Astrocyte of the cerebellum (primary cell): ENCODE measurements around the gene ROR1.

ENCODE experiments used
- DNase-seq: peaks from one replicate; pipeline ENCODE4 v3.0.0-alpha.2; 2011; ENCODE audit warnings: low read depth
- H3K4me3 ChIP-seq: 2 replicates; pipeline ENCODE4 v1.5.1; 2011; ENCODE audit warnings: mild to moderate bottlenecking, low read depth, low read length, moderate library complexity
- CTCF ChIP-seq: IDR thresholded peaks from 2 replicates; pipeline ENCODE4 v1.5.1; 2012; ENCODE audit warnings: low read length, low read depth, moderate library complexity, mild to moderate bottlenecking; ENCODE audit errors: missing control alignments
- in situ Hi-C: cut with HindIII; loops from 2 replicates; pipeline ENCODE4 v1.10.0; 2017; ENCODE audit warnings: low sequenced_read_pairs

ROR1 gene

DNA sequence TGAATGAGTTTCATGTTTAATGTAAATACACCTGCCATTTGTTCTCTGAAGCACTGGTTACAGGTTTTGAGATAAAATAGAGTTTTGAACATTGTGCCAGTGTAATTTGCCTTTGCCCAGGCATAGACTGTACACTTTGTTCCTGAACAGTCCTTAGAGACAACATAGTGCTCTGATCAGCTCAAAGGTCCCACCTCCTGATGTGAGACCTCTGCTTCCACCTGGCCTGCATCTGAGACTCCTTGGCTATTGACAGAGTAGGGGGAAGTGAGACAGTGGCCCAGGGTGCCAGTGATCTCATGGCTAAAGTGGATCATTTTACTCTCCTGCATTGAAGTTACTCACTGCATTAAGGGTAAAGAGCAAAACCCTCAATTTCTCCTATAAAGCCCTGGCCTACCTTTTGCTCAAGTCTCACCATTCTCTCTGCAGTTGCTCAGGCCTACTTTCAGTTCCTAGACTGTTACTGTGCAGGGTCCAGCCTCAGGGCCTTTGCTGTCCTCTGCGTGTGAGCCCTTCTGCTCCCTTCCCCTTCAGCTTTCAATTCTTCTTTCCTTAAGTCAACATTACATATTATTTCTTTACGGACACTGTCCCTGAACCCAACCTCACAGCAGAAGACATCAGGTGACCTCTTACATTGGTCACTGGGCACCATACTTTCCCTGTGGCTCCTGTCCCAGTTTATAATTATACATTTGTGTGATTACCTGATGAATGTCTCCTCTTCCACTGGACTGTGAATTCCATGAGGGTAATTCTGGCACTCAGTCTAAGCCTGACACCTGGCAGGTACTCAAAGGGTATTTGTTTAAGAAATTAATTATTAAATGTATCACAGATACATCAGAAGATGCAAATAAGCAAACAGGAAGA, 142.9 kb downstream of the ROR1 start:
- in situ Hi-C loops: loop anchor here (25.0 kb wide), 1 partner anchor 321 kb away; no protein-coding TSS in a partner anchor
- TF ChIP-seq CTCF: no peak

DNA sequence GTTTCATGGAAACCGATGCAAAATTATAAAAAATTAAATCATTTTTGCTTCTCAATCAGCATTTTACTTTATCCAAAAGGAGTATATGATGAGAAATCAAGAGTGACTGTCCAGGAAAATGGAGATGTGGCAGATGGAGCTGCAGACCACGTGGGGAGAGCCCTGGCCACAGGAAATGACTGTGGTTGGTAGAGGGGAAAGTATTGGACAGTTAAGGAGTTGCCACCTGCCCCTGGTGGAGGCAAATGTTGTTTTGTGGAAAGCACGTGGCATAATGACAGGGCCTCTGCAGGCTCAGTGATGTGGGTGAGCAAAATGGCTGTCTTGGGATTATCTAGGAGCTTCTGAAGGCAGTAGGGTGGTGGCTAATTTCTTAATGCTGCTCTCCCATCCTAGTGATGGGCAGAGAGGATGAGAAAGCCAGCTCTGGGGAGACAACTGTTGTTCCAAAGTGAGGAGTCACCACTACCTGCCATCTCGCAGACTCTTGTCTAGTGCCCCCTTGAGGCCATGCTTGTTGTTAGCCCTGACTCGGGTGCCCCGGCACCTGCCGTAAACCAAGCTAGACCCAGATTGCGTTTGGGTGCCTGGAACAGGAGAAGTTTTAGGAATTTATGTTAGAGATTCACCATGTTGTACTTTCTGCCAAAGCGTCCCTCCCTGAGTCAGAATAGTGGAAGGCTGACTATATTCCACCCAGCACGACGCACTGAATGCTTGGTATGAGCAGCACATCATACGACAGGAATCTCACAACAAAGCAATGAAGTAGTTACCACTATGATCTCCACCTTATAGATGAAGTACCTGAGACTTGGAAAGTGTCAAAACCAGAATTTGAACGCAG, 144.0 kb downstream of the ROR1 start:
- in situ Hi-C loops: loop anchor here (25.0 kb wide), 1 partner anchor 320 kb away; no protein-coding TSS in a partner anchor
- DNase-seq: no peak
- peak; percentile 15 for TF ChIP-seq CTCF
- no peak overlapping the region for H3K4me3 ChIP-seq

More for the DNA sequence above, 142.9 kb downstream of the ROR1 start:
- no peak for DNase-seq
- no peak overlapping the region for H3K4me3 ChIP-seq

GRCh38 chr1:63918418-63918945, 144.7 kb downstream of the ROR1 start:
- in situ Hi-C loops: loop anchor here (25.0 kb wide), 1 partner anchor 319 kb away; no protein-coding TSS in a partner anchor
- TF ChIP-seq CTCF: no peak
- H3K4me3 ChIP-seq: no peak overlapping the region
- DNase-seq: no peak

DNA sequence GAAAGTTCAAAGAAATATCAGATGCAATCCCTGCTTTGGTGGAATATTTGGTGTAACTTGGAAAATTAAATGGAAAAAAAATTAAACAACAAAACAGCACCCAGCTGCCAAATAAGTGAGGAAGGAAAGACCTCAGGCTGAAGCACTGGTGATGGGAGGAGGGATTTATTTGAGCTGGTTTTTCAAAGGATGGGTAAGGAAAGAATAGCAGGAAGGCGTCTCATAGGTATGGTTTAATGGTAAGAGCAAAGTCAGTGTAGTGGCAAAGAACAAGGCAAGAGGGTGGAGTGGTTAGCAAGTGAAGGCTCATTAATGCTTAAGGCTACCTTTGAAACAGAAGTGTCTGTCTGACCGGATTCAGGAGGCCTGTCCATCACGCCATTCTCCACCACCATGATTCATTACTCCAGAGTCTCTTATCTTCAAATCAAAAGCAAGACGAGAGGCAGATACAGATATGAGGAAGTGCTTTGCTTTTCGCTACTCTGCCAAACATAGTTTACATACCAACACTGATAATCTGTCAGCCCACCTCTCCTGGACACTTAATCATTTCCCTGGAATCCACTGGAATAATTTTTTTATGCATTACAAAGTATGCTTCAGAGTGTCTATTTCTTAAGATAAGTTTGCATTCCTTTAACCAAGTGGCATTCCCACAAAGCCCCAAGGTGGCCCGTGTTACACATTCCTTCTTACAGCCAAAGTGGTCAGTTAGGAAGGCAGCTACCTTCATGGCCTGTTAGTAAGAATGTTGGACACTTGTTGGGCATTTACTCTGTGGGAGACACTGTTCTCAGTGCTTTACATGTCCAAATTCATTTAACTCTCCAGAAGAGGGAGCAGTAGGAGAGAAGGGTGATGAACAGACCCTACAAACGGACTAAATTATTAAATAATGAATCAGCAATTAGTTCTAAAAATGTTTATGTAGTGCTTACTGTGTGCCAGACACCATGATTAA, 146.6 kb downstream of the ROR1 start:
- peak; percentile 89 for DNase-seq
- no peak overlapping the region for H3K4me3 ChIP-seq
- peak; percentile 54 for TF ChIP-seq CTCF
- in situ Hi-C loops: loop anchor here (25.0 kb wide), 1 partner anchor 317 kb away; no protein-coding TSS in a partner anchor

DNA sequence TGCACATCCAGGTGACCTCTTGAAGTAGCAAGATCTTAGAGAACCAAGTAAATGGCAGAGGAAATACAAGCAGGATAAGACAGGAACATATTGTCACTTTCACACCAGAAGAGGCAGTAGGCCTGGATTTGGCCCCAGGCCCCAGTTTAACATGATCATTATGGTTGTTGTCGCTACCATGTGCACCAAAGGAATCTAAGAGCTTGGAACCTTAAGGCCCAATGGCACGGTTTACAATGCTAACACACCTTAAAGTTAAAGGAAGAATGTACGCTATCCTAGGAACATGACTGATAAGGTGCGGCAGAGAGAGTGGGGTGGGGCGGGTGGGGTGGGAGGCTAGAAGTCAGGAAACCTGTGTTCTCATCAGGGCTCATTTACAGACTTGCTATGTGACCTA, 147.5 kb downstream of the ROR1 start:
- no peak for DNase-seq
- in situ Hi-C loops: loop anchor here (25.0 kb wide), 1 partner anchor 316 kb away; no protein-coding TSS in a partner anchor
- H3K4me3 ChIP-seq: no peak overlapping the region
- no peak for TF ChIP-seq CTCF
